NOMO-1 treated with DMSO at 0.1 percent for 48 hours (cell line): ENCODE measurements around the gene MS4A6A.
"Not testable (repeated sequence)": the region's sequence is repeated elsewhere in the genome, so short reads cannot be mapped to it uniquely, and the experiment has no call there.

Experiments used
- DNase-seq: peaks from one replicate; lab custom pipeline; 2025; ENCODE audit not compliant: unreplicated experiment; lab: John Stamatoyannopoulos, UW

MS4A6A gene

DNA sequence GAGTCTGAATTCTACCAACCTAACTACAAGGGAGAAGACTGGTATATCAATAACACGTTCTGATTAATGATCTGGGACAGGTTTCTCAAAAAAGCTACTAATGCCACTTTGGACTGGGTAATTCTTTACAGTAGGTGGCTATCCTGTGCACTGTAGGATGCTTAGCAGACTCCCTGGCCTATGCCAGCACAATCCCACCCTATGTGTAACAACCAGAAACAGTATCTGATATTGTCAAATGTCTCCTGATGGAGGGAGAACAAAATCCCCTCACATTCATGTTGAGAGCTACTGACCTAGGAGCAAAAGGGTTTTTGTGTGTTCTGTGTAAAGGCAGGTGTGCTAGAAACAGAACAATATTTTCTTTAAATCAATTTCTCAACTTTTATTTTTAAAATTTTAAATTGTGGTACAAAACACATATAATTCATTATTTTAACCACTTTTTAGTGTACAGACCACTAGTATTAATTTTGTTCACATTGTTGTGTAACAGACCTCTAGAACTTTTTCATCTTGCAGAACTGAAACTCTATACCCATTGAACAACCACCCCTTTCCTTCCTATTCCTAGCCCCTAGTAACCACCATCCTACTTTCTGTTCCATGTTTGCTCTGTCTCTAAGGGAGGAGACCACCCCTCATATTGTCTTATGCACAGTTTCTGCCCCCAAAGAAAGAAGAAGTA lies 2.1 kb upstream of the MS4A6A start:
- DNase-seq, result peak; percentile 98

- DNase-seq, result peak; percentile 78
Observed at GRCh38 chr11:60183591-60184205, 815 bp upstream of the MS4A6A start.

- no peak for DNase-seq
Observed at GRCh38 chr11:60175860-60176275, 7.0 kb downstream of the MS4A6A start.

GRCh38 chr11:60172011-60172410 lies 10.9 kb downstream of the MS4A6A start:
- DNase-seq, result no peak

DNA sequence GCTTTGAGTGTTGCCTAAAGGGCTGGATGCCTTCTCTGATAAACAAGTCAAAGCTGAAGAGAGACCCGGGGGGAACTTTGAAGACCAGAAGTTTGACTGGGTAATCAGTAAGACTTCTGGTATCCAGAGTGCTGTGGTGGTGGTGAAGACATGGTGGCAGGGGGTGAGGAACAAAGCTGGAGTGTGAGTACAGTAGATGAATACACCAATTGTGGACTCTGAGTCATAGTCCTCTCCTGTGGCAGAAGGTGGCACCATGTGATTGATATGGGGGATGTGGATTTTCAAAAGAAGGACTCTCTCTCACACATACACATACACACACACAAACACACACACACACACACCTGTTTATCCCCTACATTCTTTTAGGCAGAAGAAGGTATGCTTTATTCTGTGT lies 12.3 kb downstream of the MS4A6A start:
- peak; percentile 9 for DNase-seq

DNA sequence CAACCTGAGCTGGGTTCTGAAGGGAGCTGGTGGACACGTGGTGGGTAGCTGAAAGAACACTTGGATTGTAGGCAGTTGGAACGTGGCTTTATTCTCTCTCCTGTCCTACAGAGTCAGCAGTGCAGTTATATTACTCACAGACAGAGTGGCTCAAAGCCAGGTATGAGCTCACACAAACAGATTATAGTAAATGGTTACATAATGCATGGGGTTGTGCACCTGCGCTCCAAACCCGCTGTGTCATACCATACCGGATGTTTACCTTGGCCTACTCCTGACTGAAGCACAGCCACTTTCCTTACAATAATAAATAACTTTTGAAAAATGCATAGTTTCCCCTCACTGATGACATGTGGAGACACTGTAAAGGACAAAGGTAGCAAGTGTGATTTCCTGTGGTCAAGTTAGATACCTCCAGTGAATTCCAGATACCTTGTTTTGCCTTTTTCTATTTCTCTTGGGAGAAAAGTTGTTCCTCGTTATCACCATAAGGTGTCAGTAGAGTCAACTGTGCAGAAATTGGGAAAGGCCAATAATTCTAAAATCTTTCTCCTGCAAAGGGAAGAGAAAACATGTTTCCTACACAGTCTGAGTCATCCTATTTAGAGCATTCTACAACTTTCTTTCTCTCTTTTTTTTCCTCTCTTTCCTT lies 13.5 kb downstream of the MS4A6A start:
- peak; percentile 82 for DNase-seq

DNA sequence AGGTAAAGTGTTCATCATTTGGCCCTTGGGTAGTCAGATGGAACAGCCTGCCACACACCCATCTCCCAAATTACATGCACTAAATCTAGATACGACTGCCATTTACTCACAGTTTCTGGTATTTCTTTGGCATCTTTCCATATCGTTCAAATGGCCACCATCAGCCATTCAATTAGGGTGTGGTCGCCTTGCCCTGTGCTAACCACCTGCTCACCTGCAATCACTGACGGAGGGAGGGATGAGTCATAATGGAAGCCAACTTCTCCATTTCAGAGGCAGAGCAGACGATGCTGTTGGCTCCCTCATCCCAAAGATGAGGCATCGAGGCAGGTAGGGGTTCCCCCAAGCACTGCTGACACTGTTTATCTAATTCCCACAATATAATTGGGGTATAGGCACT lies 14.6 kb downstream of the MS4A6A start:
- no peak for DNase-seq

DNA sequence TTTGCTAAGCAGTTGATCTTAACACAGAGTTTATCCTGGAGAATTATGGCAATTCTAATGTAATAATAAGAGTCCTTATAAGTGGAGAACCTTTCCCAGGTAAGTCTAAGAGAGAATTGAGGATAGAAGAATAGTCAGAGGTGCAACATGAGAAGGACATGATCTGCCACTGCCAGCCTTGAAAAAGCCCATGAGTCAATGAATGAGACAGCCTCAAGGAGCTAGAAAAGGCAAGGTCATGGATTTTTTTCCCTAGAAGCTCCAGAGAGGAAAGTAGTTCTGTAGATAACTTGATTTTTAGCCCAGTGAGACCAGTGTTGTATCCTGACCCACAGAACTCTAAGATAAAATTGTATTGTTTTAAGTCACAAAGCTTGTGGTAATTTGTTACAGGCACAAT lies 16.9 kb downstream of the MS4A6A start:
- no peak for DNase-seq

DNA sequence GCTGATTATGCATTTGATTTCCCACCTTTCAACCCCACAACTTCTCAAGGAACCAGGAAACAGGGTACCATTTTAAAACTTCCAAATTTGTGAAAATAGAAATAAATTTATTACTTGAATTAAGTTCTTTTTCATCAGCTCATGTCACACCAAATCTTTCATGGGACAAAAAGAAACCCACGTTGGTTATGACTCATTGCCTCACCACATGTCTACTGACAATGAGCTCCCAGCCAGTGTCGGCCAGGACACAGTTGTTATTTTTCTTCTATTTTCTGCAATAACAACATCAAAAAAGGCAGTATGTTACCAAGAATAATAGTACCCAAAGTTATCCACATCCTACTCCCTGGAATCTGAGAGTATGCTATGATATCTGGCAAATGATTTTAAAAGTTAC lies 17.3 kb downstream of the MS4A6A start:
- DNase-seq, result no peak

DNA sequence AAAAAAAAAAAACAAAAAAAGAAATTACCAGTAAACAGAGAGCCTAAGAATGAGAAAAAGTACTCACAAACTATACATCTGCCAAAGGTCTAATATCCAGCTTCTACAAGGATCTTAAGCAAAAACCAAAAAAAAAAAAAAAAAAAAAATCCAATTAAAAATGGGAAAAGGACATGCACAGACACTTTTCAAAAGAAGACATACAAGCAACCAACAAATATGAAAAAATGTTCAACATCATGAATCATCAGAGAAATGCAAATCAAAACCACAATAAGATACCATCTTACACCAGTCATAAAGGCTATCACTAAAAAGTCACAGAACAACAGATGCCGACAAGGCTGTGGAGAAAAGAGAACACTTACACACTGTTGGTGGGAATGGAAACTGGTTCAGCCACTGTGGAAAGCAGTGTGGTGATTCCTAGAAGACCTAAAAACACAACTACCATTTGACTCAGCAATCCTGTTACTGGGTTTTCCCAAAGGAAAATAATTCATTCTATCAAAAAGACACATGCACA lies 18.3 kb downstream of the MS4A6A start:
- DNase-seq, result no peak

- no peak for DNase-seq
Observed at GRCh38 chr11:60161766-60162165, 21.1 kb downstream of the MS4A6A start.

DNA sequence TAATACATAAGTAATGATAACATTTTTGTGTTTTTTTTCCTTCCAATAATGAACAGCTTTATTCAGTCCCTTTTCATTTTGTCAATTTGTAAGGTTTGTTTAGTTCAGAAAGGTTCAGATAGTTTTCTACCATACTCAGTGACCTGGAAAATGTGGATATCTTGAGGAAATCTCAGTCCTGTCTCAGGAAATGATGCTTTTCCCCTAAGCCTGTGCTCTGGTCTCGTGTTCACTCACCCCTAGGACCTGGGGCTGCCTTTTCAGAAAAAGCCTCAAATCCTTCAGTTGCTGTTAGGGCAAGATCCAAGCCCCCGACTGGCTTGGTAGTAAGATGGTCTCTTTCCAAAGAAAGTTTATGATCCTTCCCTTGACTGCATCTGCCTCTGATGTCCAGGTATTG lies 21.8 kb downstream of the MS4A6A start:
- DNase-seq, result no peak

DNA sequence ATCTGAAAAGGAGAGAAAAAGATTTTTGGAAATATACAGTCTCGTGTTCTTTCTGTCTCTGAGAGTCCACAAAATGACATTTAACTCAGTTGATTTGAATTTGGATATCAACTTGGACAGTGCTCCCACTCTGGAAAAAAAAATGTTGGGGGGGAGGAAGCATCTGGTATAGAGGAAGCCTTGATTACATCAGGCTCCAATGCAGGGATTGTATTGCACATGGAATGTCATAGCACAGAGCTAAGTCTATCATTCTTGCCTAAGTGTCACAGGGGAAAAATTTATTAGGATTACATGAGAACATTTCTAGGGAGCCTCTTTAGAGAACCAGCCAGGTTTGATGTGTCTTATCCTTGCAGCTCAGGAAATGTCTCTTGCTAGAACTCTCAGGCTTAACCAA lies 23.0 kb downstream of the MS4A6A start:
- DNase-seq, result no peak

- no peak for DNase-seq
Observed at GRCh38 chr11:60159284-60159683, 23.6 kb downstream of the MS4A6A start.

- no peak for DNase-seq
Observed at GRCh38 chr11:60158636-60159035, 24.2 kb downstream of the MS4A6A start.

DNA sequence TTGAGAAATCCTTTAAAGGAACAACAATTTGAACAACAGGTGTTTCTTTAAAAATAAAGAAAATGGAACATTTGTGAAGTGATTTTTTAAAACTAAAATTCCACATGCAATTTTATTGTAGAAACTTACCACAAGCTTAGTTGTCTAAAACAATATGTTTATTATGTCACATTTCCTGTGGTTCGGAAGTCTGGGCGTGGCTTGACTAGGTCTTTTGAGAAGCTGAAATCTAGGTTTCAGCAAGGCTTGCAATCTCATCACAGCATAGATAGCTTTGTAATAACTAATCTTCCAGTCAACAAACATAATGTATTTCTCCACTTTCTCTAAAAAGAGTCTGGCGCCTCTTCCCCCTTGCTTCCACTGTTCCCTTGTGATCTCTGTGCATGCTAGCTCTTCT lies 27.0 kb downstream of the MS4A6A start:
- DNase-seq, result peak; percentile 45

DNA sequence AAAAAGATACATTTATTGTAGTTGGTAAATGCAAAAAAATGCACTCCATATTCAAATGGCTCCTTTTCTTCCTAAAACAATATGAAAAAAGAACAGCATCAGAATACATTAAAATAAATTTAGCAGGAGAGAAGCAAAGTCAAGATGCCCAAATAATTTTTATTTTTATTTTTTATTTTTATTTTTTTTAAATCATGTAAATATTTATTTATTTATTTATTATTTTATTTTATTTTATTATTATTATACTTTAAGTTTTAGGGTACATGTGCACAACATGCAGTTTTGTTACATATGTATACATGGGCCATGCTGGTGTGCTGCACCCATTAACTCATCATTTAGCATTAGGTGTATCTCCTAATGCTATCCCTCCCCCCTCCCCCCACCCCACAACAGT lies 30.2 kb downstream of the MS4A6A start:
- not testable (repeated sequence) for DNase-seq

GRCh38 chr11:60150279-60150678 lies 32.6 kb downstream of the MS4A6A start:
- peak; percentile 49 for DNase-seq

DNA sequence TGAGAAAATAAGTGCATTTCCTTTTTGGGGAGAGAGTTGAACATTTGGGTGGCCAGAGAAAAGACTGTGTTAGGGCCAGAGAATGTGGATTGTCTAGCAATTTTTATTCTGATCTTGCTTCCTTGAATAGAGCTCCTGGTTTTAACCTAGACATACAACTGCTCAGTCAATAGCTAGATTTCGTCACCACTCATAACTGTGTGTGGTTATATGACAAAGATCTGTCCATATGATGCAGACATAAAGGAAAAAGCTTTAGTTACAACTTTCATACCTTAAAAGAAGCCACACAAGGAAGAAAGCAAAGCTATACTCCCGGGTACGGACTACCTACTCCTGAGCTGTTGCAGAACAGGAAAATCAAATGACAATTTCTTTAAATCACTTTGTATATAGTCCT lies 37.2 kb downstream of the MS4A6A start:
- peak; percentile 62 for DNase-seq

DNA sequence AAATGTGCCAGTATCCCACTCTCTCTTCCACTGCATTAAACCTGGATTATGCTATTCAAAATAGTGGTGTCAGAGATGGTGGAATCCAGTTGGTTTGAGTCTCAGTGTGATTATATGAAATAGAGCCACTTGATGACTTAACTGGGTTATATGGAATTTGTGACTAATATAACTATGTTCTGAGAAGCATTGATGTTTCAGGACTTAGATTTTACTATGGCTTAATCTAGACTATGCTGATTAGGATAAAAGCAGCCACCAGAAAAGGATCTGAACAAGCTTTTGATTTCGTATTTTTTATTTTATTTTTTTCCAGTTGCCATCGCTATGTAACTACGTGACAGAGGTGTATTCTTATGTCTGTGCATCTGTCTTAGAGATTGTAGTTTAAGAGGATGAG lies 39.1 kb downstream of the MS4A6A start:
- no peak for DNase-seq

- no peak for DNase-seq
Observed at GRCh38 chr11:60133917-60134316, 49.0 kb downstream of the MS4A6A start.

DNA sequence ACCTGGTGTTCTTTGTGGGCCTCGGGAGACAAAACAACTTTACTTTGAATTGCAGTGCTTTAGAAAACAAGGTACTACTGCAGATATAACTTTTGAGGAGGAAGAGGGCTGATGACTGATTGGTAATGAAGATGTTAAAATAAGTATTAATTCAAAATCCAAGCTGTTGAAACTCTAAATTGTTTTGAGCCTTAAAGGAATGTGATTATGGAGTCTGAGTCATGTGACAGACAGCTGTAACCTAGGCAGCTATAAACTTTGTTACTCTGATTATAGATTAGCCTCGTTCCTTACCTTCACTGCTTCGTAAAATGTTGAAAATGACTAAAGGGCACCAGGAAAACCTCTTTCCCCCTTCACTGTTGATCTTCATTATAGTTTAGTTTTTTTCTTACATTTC lies 51.0 kb downstream of the MS4A6A start:
- DNase-seq, result no peak
